Upper lobe of left lung (tissue), 4 donors: ENCODE measurements around the gene ALDH7A1.

Source experiments
- CTCF ChIP-seq, 6 experiments: fragments of 450-650 bp in 4 of 6; fragments of 200-600 bp in 2 of 6; sonication (generic) in 2 of 6; IDR thresholded peaks; one replicate each; pipeline ENCODE4 v1.5.1; 2016 to 2019; ENCODE audit warnings: antibody characterized with exemption in 6 of 6
- EP300 ChIP-seq, 4 donors: sonication (generic); formaldehyde crosslinking; IDR thresholded peaks; one replicate each; pipeline ENCODE4 v1.5.1; 2017; ENCODE audit warnings: antibody characterized with exemption in 4 of 4, control low read depth in 2 of 4
- POLR2A ChIP-seq, 4 donors: fragments of 450-650 bp; IDR thresholded peaks; one replicate each; pipeline ENCODE4 v1.5.1; 2016 to 2017; ENCODE audit warnings: antibody characterized with exemption in 4 of 4, mild to moderate bottlenecking in 2 of 4
- POLR2AphosphoS5 ChIP-seq, 2 donors: sonication (generic); formaldehyde crosslinking; IDR thresholded peaks; one replicate each; pipeline ENCODE4 v1.5.1; 2017; ENCODE audit warnings: antibody characterized with exemption in 2 of 2

- TF ChIP-seq CTCF (IDR thresholded peaks at IDR 0.05) (no peak), POLR2A (IDR thresholded peaks at IDR 0.05) (no peak), POLR2AphosphoS5 (IDR thresholded peaks at IDR 0.05) (no peak), EP300 (IDR thresholded peaks at IDR 0.05) (no peak)
These were observed 36.9 kb upstream of the ALDH7A1 start for GRCh38 chr5:126631920-126632319.
